Diencephalon (tissue), 1 donor: ENCODE data around the gene PFKFB1. TPM values are rescaled to one million over a fixed set of nuclear protein-coding genes. Genes with fewer than 3 reads are reported as not detected.

ENCODE experiments used
- small RNA-seq: library from RNA; depleted of rRNA; stranded (forward); fragments of <200 nt; gene quantifications from one replicate; pipeline ENCODE3, GENCODE V24; 2014
- total RNA-seq: library from RNA; depleted of rRNA; stranded (reverse); fragments of >200 nt; gene quantifications from one replicate; pipeline ENCODE4 v1.2.3, GENCODE V29; 2014

The PFKFB1 gene
- total RNA-seq, result 0.23 TPM

GRCh38 chrX:54994099-54994498, at the start of gene PFKFB1:
Gene PFKFB1, minus strand, starts transcription at chrX:54994188. Its CDS starts 181 bp downstream, at chrX:54994007.

GRCh38 chrX:55030271-55031205, 36.5 kb upstream of the PFKFB1 start, which contains the start of gene ALAS2:
Gene ALAS2, minus strand, starts transcription at chrX:55030977. Its CDS starts 4,977 bp downstream, at chrX:55026000.

GRCh38 chrX:54999717-55000598, 6.0 kb upstream of the PFKFB1 start, which contains the start of gene APEX2:
Gene APEX2, plus strand, starts transcription at chrX:55000363. Its CDS starts 60 bp downstream, at chrX:55000423.

GRCh38 chrX:54920610-54921426, 73.2 kb downstream of the PFKFB1 start, which contains the start of gene TRO:
Gene TRO, plus strand, starts transcription at chrX:54920824. Its CDS starts 1,423 bp downstream, at chrX:54922247.

Small RNA genes lying within 50 kb of the gene (small RNA-seq; reads per million reads assigned to genes)
- gene RF00614, result not detected

Other genes with a start within 250 kb of the PFKFB1 start
- gene ITIH6, start 195.9 kb downstream of the PFKFB1 start, total RNA-seq, result not detected
- 309 TPM for gene MAGED2, start 186.4 kb downstream of the PFKFB1 start, total RNA-seq
- 126 TPM for gene TRO, start 73.4 kb downstream of the PFKFB1 start, total RNA-seq
- gene APEX2, start 6.2 kb upstream of the PFKFB1 start, total RNA-seq, result 3.2 TPM
- gene ALAS2, start 36.8 kb upstream of the PFKFB1 start, total RNA-seq, result 60.7 TPM
- not detected for gene PAGE2B, start 80.8 kb upstream of the PFKFB1 start, total RNA-seq
- gene PAGE2, start 94.8 kb upstream of the PFKFB1 start, total RNA-seq, result not detected
- not detected for gene PAGE5, start 226.2 kb upstream of the PFKFB1 start, total RNA-seq